Activated CD4-positive, alpha-beta T cell treated with anti-CD3 and anti-CD28 coated beads, Interleukin-2, amount 10 ng/mL, durations not matched to agents 24 days and 14 days (primary cell): ENCODE measurements around the gene DNM2. TPM values are rescaled to one million over a fixed set of nuclear protein-coding genes. Genes with fewer than 3 reads are reported as not detected.
A peak's percentile ranks its signal among the peaks of the same experiment; 100 is the strongest.
"Not testable (repeated sequence)": the region's sequence is repeated elsewhere in the genome, so short reads cannot be mapped to it uniquely, and the experiment has no call there.

Experiments used
- DNase-seq: peaks from one replicate; pipeline ENCODE4 v3.0.0; 2022
- H3K27ac Mint-ChIP-seq: one replicate; pipeline ENCODE4 v1.8.0; 2022; ENCODE audit warnings: mild to moderate bottlenecking, mixed read lengths
- H3K27me3 Mint-ChIP-seq: one replicate; pipeline ENCODE4 v1.8.0; 2022; ENCODE audit warnings: mixed read lengths
- H3K36me3 Mint-ChIP-seq: one replicate; pipeline ENCODE4 v1.8.0; 2022; ENCODE audit warnings: low read depth, mild to moderate bottlenecking, mixed read lengths
- H3K4me1 Mint-ChIP-seq: one replicate; pipeline ENCODE4 v1.8.0; 2021; ENCODE audit warnings: mixed read lengths
- H3K4me3 Mint-ChIP-seq: one replicate; pipeline ENCODE4 v1.8.0; 2022; ENCODE audit warnings: mild to moderate bottlenecking, moderate library complexity, mixed read lengths
- H3K9me3 Mint-ChIP-seq: one replicate; pipeline ENCODE4 v1.8.0; 2021; ENCODE audit warnings: mixed read lengths
- intact Hi-C: fragments of 100-400 bp; cut with micrococcal nuclease; formaldehyde crosslinking; loops from one replicate; pipeline ENCODE4 v1.15.1; 2023
- total RNA-seq: library from RNA; stranded (reverse); gene quantifications from 2 replicates; pipeline ENCODE4 v1.2.3, GENCODE V29; 2022

Gene DNM2
- total RNA-seq, 1 donor from 2014 or later, result 211 TPM

DNA sequence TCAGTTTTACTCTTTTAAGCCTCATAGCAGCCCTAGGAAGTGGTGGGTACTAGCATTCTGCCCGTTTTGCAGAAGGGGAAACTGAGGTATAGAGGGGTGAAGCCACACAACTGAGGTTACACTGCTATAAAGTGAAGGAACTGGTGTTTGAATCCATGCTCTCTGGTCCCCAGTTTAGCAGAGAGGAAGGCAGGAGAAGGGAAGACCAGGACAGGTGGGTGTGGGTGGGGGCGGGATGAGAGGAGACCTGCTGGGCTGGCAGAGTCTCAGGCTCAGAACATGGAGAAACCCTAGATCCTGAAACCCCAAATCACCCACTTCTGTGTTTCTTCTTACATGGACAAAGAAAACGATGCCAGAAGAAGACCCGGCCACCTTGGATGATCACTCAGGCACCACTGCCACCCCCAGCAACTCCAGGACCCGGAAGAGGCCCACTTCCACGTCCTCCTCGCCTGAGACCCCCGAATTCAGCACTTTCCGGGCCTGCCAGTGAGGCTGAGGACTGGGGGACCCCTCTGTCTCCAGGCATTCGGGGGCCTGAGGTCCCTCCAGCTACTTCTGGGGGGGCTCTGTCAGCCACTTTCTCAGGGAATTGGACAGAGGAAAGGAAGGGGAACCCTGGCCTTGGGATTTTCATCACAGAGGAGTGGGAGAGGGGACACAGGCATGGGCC is 151.1 kb downstream of the DNM2 start:
- H3K4me3 Mint-ChIP-seq, result peak overlapping the region; percentile 39
- H3K27ac Mint-ChIP-seq, result peak overlapping the region; percentile 45
- peaks cover 35% of the 10 kb centered on the region for H3K4me1 Mint-ChIP-seq
- intact Hi-C loops, result loop anchor here (10.0 kb wide), 1 partner anchor 74 kb away; no protein-coding TSS in a partner anchor
- H3K36me3 Mint-ChIP-seq, result peaks cover 8% of the 10 kb centered on the region
- H3K9me3 Mint-ChIP-seq, result no peaks in the 10 kb centered on the region
- H3K27me3 Mint-ChIP-seq, result no peaks in the 10 kb centered on the region
- no peak for DNase-seq

DNA sequence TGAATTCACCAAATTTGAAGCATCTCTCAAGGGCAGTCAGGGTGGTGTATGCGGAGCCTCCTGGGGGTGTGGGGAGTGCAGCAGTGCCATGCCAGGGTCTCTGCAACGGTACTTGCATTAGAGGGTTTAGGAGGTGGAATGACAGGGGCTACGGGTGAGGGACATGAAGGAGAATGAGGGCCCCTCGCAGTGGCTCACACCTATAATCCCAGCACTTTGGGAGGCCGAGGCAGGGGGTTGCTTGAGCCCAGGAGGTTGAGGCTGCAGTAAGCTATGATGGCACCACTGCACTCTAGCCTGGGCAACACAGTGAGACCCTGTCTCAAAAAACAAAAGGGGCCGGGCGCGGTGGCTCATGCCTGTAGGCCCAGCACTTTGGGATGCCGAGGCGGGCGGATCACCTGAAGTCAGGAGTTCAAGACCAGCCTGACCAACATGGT is 152.0 kb downstream of the DNM2 start:
- intact Hi-C loops, result loop anchor here (5.0 to 10.0 kb wide), 3 partner anchors 75 to 305 kb away; partner anchors contain the start of genes CDKN2D, KRI1 and SMARCA4
- Mint-ChIP-seq H3K4me3 (peak overlapping the region; percentile 88), H3K27ac (peak overlapping the region; percentile 96), H3K4me1 (peaks cover 29% of the 10 kb centered on the region)
- H3K36me3 Mint-ChIP-seq, H3K27me3 Mint-ChIP-seq, H3K9me3 Mint-ChIP-seq, DNase-seq: not testable (repeated sequence)

DNA sequence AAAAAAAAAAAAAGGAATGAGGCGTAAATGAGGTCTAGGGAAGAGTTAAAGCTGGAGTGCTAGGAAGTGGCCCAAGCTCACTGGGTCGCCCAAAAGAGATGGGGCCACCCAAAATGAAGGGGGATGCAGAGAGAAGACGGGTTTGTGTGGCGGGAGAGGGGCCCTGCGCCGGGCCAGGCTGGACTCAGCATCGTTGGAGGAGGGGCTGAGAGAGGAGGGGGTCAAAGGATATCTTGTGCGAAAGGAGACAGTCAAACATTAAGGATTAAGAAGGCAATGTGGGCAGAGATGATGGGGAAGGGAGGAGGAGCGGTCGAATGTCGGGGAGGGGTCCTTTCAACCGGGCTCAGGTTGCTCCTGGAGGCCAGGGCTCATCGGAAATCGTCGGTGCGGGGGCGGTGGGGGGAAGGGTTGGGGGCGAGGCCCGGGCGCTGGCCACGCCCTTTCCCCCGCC is 152.6 kb downstream of the DNM2 start:
- no peaks in the 10 kb centered on the region for H3K9me3 Mint-ChIP-seq
- DNase-seq, result no peak
- peaks cover 30% of the 10 kb centered on the region for H3K4me1 Mint-ChIP-seq
- intact Hi-C loops, result loop anchor here (5.0 to 10.0 kb wide), 2 partner anchors 92 to 306 kb away; partner anchors contain the start of genes CDKN2D, KRI1 and SMARCA4
- H3K36me3 Mint-ChIP-seq, result peaks cover 8% of the 10 kb centered on the region
- peak overlapping the region; percentile 96 for H3K27ac Mint-ChIP-seq
- H3K27me3 Mint-ChIP-seq, result no peaks in the 10 kb centered on the region
- peak overlapping the region; percentile 88 for H3K4me3 Mint-ChIP-seq

DNA sequence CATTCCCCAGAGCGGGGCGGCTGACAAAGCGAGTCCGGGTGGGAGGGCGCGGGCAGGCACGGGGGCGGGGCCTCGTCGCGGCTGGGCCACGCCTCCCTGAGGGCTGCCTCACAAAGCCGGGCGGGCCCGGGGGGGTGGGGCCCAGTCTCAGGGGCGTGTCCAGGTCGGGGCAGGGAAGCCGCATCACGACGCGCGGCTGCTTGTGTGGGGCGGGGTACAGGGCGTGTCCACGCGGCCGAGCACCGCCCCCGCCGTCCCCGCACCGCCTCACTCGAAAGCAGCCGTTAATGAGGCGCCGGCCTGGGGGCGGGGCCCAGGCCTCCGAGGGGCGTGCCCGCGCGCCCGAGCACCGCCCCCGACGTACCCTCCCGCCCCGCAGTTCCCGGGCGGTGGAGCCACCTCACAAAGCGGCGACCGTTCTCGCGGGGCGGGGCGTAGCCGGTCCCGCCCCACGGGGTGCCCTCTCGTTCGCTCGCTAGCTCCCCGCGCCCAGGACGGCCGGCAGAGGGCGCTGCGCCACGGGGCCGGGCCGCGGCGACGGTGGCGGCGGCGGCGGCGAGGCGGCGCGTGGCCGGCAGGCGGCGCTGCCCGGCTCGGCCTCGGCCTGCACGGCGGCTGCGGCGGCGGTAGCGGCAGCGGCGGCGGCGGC is 153.2 kb downstream of the DNM2 start, which contains the start of gene CARM1:
Gene CARM1, plus strand, starts transcription at position 599 of the 649 bp plus-strand sequence. CDS start 150 bp downstream, outside the sequence.
- Mint-ChIP-seq H3K4me3 (peak within 1 kb of the TSS; percentile 93), H3K27ac (peak within 1 kb of the TSS; percentile 96), H3K27me3 (no peaks in the 10 kb centered on the region), H3K36me3 (peaks cover 8% of the 10 kb centered on the region), H3K4me1 (peaks cover 30% of the 10 kb centered on the region), H3K9me3 (no peaks in the 10 kb centered on the region)
- intact Hi-C loops, result loop anchor here (1.0 to 10.0 kb wide), 3 partner anchors 36 to 306 kb away; partner anchors contain the start of genes CDKN2D, KRI1 and SMARCA4
- peak; percentile 100 for DNase-seq

DNA sequence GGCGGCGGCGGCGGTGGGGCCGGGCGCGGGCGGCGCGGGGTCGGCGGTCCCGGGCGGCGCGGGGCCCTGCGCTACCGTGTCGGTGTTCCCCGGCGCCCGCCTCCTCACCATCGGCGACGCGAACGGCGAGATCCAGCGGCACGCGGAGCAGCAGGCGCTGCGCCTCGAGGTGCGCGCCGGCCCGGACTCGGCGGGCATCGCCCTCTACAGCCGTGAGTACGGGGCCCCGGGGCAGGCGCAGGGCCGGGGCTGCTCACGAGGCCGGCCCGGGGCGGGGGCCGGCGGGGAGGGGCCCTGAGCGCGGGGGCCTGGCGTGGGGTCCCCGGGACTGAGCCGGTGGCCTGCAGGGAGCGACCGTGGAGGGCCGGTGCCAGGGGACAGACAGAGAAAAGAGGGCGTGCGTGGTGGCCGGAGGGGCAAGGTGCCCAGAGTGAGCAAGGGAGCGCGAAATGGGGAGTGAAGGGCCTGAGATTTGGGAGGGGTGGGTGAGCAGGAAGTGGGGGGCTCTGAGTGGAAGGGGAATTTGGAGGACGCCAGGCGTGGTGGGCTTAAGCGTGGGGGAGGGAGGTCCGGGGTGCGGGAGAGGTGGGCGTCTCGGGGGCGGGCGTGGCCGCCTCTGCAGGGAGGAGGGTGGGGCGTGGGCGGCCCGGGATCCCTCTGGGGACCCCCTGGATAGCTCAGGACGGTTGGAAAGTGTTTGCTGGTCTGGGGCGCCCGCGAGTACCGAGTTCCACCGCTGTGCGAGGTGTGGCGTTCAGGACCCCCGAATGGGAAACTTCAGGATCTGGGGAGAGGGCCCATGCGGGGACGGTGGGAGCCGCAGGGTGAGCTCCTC is 154.0 kb downstream of the DNM2 start:
- Mint-ChIP-seq H3K9me3 (no peaks in the 10 kb centered on the region), H3K27ac (peak overlapping the region; percentile 93), H3K27me3 (no peaks in the 10 kb centered on the region), H3K4me1 (peaks cover 36% of the 10 kb centered on the region), H3K4me3 (peak overlapping the region; percentile 93), H3K36me3 (peaks cover 8% of the 10 kb centered on the region)
- intact Hi-C loops, result loop anchor here (1.0 to 10.0 kb wide), 4 partner anchors 37 to 307 kb away; partner anchors contain the start of genes CDKN2D, KRI1, SMARCA4 and TIMM29
- DNase-seq, result peak; percentile 72

DNA sequence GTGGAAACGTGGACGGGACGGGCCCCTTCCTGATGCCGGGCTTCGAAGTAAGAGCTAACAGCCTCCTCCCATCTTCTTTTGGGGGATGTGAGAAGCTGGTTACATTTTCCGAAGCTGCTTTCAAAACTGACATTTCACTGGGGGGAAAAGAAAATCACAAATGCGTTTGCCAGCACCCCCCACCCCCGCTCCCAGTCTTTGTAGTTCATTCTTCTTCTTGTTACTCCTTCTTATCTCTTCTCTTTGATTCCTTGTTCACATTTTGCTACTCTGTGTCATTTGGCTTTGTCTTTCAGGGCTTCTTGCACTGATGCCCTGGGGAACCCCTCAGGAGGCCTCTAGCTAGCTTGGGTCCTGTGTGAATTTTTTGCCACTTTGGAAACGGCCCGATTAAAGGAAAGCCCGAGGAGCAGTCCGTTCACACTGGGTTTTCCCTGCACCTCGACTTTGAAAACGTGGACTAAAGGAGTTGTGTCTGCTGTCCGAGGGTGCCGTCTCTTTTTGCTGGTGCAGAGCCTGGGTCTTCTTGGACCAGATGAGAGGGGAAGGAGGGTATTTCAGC is 154.7 kb downstream of the DNM2 start:
- Mint-ChIP-seq H3K4me3 (peak overlapping the region; percentile 93), H3K27ac (peak overlapping the region; percentile 93), H3K36me3 (peaks cover 8% of the 10 kb centered on the region), H3K4me1 (peaks cover 39% of the 10 kb centered on the region), H3K9me3 (no peaks in the 10 kb centered on the region), H3K27me3 (no peaks in the 10 kb centered on the region)
- intact Hi-C loops, result loop anchor here (2.0 to 10.0 kb wide), 3 partner anchors 56 to 308 kb away; partner anchors contain the start of genes CDKN2D, KRI1, SMARCA4 and TIMM29
- DNase-seq, result peak; percentile 65

DNA sequence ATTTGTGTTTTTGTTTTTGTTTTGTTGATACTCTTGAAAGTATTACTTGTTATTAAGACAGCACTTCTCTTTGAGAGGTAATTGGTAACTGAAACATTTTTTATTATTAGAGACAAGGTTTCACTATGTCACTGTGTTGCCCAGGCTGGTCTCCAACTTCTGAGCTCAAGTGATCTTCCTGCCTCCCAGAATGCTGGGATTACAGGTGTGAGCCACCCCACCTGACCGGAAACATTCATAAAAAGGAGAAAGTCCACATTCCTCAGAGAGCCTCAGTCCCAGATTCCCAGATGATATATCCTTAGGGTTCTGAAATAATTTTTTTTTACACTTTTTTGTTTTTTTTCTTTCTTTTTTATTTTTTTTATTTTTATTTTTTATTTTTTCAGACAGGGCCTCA is 156.1 kb downstream of the DNM2 start:
- H3K27ac Mint-ChIP-seq, result no peak overlapping the region
- DNase-seq, result no peak
- peaks cover 11% of the 10 kb centered on the region for H3K36me3 Mint-ChIP-seq
- H3K27me3 Mint-ChIP-seq, result no peaks in the 10 kb centered on the region
- H3K4me3 Mint-ChIP-seq, result peak overlapping the region; percentile 34
- peaks cover 38% of the 10 kb centered on the region for H3K4me1 Mint-ChIP-seq
- H3K9me3 Mint-ChIP-seq, result no peaks in the 10 kb centered on the region
- intact Hi-C loops, result loop anchor here (5.0 to 10.0 kb wide), 2 partner anchors 88 to 309 kb away; partner anchors contain the start of genes CDKN2D, KRI1 and SMARCA4

DNA sequence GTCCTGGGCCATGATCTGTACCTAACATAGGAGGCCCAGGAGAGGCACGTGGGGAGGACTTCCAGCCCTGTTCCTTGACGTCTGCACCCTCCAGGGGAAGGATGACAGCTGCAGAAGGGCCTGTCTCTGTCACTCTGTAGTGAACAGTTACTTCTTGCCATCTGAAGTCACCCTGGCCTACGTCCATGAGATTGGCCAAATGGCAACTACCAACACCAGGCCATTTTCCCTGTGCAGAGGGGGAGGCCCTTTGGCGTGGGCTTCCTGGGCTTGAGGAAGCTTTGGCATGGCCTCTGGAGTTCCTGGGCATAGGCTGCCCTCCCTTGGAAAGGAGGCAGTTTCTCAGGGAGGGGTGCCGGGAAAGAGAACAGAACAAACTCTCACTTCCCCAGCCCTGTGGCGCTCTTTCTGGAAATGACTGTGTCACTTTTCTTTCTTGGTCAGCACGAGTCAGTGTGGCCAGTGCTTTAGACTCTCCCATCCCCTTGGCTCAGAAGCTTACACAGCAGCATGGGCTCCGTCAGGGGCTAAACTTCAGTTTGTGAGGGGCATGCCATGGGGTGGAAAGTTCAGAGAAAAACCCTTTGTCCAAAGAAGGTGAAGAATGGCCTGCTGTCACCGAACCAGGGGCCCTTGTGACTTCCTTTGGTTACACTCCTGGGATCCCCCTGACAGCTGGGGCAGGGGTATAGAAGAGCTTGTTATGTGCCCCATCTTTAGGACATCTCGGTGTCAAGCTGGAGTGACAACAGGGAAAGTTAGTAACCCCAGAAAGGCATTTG is 158.8 kb downstream of the DNM2 start:
- Mint-ChIP-seq H3K4me1 (peaks cover 36% of the 10 kb centered on the region), H3K9me3 (no peaks in the 10 kb centered on the region), H3K4me3 (peak overlapping the region; percentile 6), H3K36me3 (peaks cover 15% of the 10 kb centered on the region), H3K27ac (peak overlapping the region; percentile 50), H3K27me3 (no peaks in the 10 kb centered on the region)
- DNase-seq, result no peak
- intact Hi-C loops, result loop anchor here (10.0 kb wide), 1 partner anchor 312 kb away; the partner anchor contains the start of genes CDKN2D and KRI1

DNA sequence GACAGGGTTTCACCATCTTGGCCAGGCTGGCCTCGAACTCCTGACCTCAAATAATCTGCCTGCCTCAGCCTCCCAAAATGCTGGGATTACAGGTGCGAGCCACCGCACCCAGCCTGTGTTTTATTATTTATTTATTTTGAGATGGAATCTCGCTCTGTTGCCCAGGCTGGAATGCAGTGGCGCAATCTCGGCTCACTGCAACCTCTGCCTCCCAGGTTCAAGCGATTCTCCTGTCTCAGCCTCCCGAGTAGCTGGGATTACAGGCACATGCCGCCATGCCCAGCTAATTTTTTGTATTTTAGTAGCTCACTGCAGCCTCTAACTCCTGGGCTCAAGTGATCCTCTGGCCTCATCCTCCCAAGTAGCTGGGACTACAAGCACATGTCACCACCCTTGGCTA is 159.7 kb downstream of the DNM2 start:
- Mint-ChIP-seq H3K27ac (peak overlapping the region; percentile 58), H3K4me1 (peaks cover 35% of the 10 kb centered on the region), H3K36me3 (peaks cover 14% of the 10 kb centered on the region)
- not testable (repeated sequence) for DNase-seq, H3K4me3 Mint-ChIP-seq, H3K27me3 Mint-ChIP-seq, H3K9me3 Mint-ChIP-seq
- intact Hi-C loops, result loop anchor here (10.0 kb wide), 1 partner anchor 313 kb away; the partner anchor contains the start of genes CDKN2D and KRI1

DNA sequence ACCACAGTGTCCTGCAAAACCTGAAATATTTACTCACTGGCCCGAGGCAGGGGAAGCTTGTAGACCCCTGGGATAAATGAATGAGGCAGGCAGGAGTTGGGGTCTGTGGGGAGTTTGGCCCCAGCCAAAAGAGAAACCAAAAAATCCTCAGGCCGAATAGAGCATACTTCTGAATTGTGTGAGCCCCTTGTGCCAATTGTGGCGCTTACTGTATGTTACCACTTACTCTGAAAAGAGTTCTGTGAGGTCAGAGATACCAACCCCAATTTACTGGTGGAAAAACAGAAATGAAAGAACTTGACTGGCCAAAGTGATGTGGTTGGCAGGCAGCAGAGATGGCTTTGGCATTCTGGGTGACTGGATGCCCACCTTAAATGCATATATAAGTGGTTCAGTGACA is 160.4 kb downstream of the DNM2 start:
- peak overlapping the region; percentile 2 for H3K4me3 Mint-ChIP-seq
- intact Hi-C loops, result loop anchor here (10.0 kb wide), 1 partner anchor 313 kb away; the partner anchor contains the start of genes CDKN2D and KRI1
- peaks cover 10% of the 10 kb centered on the region for H3K36me3 Mint-ChIP-seq
- H3K27me3 Mint-ChIP-seq, result no peaks in the 10 kb centered on the region
- H3K4me1 Mint-ChIP-seq, result peaks cover 29% of the 10 kb centered on the region
- H3K27ac Mint-ChIP-seq, result peak overlapping the region; percentile 58
- no peak for DNase-seq
- no peaks in the 10 kb centered on the region for H3K9me3 Mint-ChIP-seq
